Measurements from ENCODE around the gene FHIT.

FHIT gene

GRCh38 chr3:59839283-59839682 is 1412.0 kb downstream of the FHIT start:
- no peak for DNase-seq (ENCODE audit: low read depth, low spot score)

- DNase-seq (ENCODE audit: low read depth, low spot score): no peak
Measured at GRCh38 chr3:59836531-59836930, 1414.7 kb downstream of the FHIT start.

- DNase-seq (ENCODE audit: low read depth, low spot score): no peak
Measured at GRCh38 chr3:59832702-59833101, 1418.5 kb downstream of the FHIT start.

GRCh38 chr3:59832241-59832640 is 1419.0 kb downstream of the FHIT start:
- no peak for DNase-seq (ENCODE audit: low read depth, low spot score)

- no peak for DNase-seq (ENCODE audit: low read depth, low spot score)
Measured at GRCh38 chr3:59831394-59831793, 1419.9 kb downstream of the FHIT start.

- DNase-seq (ENCODE audit: low read depth, low spot score): no peak
Measured at GRCh38 chr3:59829527-59829926, 1421.7 kb downstream of the FHIT start.

- no peak for DNase-seq (ENCODE audit: low read depth, low spot score)
Measured at GRCh38 chr3:59824876-59825275, 1426.4 kb downstream of the FHIT start.

- no peak for DNase-seq (ENCODE audit: low read depth, low spot score)
Measured at GRCh38 chr3:59821274-59821673, 1430.0 kb downstream of the FHIT start.

- no peak for DNase-seq (ENCODE audit: low read depth, low spot score)
Measured at GRCh38 chr3:59820352-59820934, 1430.8 kb downstream of the FHIT start.

GRCh38 chr3:59818919-59819300 is 1432.3 kb downstream of the FHIT start:
- no peak for DNase-seq (ENCODE audit: low read depth, low spot score)

- peak; percentile 10 for DNase-seq (ENCODE audit: low read depth, low spot score)
Measured at GRCh38 chr3:59818033-59818918, 1433.0 kb downstream of the FHIT start.

- no peak for DNase-seq (ENCODE audit: low read depth, low spot score)
Measured at GRCh38 chr3:59817511-59817910, 1433.7 kb downstream of the FHIT start.

- DNase-seq (ENCODE audit: low read depth, low spot score): no peak
Measured at GRCh38 chr3:59816312-59816711, 1434.9 kb downstream of the FHIT start.

GRCh38 chr3:59813148-59813538 is 1438.1 kb downstream of the FHIT start:
- DNase-seq (ENCODE audit: low read depth, low spot score): peak; percentile 59

GRCh38 chr3:59812237-59813147 is 1438.8 kb downstream of the FHIT start:
- DNase-seq (ENCODE audit: low read depth, low spot score): no peak

- DNase-seq (ENCODE audit: low read depth, low spot score): no peak
Measured at GRCh38 chr3:59811160-59811559, 1440.1 kb downstream of the FHIT start.

GRCh38 chr3:59810606-59811005 is 1440.6 kb downstream of the FHIT start:
- DNase-seq (ENCODE audit: low read depth, low spot score): no peak

- peak; percentile 50 for DNase-seq (ENCODE audit: low read depth, low spot score)
Measured at GRCh38 chr3:59809710-59810444, 1441.4 kb downstream of the FHIT start.

- DNase-seq (ENCODE audit: low read depth, low spot score): peak; percentile 7
Measured at GRCh38 chr3:59809016-59809415, 1442.2 kb downstream of the FHIT start.

- DNase-seq (ENCODE audit: low read depth, low spot score): no peak
Measured at GRCh38 chr3:59808446-59808845, 1442.8 kb downstream of the FHIT start.

GRCh38 chr3:59803268-59803667 is 1448.0 kb downstream of the FHIT start:
- DNase-seq (ENCODE audit: low read depth, low spot score): peak; percentile 11
